UCSD-AML1 (cell line): ENCODE data around the gene DGKA.
A peak's percentile ranks its signal among the peaks of the same experiment; 100 is the strongest.
"Not testable (repeated sequence)": the region's sequence is repeated elsewhere in the genome, so short reads cannot be mapped to it uniquely, and the experiment has no call there.

Source experiments
- DNase-seq: peaks from one replicate; lab custom pipeline; 2025; ENCODE audit not compliant: unreplicated experiment; lab: John Stamatoyannopoulos, UW

Gene DGKA

DNA sequence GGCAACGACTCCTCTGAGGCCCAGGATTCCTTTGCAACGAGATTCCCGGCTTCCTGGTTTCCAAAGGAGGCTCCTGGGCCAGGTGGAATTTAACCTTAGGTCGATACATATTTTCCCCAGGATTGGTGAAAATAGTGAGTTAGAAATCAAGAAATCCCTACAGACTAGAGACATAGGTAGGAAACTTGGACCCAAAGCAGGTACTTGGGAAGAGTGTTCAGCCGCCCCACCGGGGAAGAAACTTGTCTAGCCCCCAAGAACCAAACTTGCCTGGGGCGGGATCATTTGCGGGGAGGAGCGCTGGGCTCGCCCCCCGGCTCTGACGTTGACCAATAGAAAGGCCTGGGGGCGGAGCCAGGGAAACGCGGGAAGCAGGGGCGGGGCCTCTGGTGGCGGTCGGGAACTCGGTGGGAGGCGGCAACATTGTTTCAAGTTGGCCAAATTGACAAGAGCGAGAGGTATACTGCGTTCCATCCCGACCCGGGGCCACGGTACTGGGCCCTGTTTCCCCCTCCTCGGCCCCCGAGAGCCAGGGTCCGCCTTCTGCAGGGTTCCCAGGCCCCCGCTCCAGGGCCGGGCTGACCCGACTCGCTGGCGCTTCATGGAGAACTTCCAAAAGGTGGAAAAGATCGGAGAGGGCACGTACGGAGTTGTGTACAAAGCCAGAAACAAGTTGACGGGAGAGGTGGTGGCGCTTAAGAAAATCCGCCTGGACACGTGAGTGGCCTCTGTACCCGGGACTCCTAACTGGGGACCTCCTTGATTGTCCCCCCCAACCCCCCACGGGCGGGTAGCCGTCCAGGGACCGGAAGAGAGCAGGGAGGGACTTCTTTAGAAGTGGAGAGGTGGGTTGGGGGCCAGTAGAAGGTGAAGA lies 35.7 kb downstream of the DGKA start, which contains the start of gene CDK2:
TSS of gene CDK2 (plus strand) at position 423 of the 874 bp plus-strand sequence. CDS start at position 602, 179 bp downstream.
- DNase-seq, result peak; percentile 89

DNA sequence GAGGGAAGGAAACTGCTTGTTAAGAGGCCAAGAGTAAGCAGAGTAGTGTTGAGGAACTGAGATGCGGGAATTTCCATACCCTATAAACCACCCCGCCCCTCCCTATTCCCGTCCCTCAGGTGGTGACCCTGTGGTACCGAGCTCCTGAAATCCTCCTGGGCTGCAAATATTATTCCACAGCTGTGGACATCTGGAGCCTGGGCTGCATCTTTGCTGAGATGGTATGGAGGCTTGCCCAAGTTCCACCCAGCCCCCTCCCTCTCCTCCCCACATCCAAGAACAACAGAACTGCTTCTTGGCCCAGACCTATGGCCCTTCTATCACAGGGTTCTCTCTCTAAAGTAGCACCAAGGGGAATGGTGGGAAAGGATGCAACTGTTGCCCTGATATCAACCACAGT lies 38.4 kb downstream of the DGKA start:
- DNase-seq, result no peak

DNA sequence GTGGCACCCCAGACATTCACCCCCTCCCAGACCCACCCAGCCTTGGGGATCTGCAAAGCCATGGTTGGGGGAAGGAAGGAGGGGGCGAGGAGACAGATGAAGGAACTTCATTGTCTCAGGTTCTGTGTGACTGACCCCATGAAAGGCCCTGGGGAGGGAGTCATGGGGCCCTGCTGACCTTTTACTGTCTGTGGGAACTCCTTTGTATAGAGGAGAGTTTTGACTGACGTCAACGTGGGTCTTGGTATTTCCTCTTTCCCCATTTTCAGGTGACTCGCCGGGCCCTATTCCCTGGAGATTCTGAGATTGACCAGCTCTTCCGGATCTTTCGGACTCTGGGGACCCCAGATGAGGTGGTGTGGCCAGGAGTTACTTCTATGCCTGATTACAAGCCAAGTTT lies 39.8 kb downstream of the DGKA start:
- DNase-seq, result no peak

GRCh38 chr12:55972042-55972441 lies 41.1 kb downstream of the DGKA start:
- no peak for DNase-seq

DNA sequence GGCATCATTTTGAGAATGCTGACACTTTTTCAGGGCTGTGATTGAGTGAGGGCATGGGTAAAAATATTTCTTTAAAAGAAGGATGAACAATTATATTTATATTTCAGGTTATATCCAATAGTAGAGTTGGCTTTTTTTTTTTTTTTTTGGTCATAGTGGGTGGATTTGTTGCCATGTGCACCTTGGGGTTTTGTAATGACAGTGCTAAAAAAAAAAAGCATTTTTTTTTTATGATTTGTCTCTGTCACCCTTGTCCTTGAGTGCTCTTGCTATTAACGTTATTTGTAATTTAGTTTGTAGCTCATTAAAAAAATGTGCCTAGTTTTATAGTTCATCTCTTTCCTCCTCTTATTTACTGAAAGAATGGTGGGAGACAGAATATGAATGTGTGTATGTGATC lies 41.5 kb downstream of the DGKA start:
- DNase-seq, result no peak

- DNase-seq, result no peak
These were observed 42.1 kb downstream of the DGKA start for GRCh38 chr12:55972911-55973598.

DNA sequence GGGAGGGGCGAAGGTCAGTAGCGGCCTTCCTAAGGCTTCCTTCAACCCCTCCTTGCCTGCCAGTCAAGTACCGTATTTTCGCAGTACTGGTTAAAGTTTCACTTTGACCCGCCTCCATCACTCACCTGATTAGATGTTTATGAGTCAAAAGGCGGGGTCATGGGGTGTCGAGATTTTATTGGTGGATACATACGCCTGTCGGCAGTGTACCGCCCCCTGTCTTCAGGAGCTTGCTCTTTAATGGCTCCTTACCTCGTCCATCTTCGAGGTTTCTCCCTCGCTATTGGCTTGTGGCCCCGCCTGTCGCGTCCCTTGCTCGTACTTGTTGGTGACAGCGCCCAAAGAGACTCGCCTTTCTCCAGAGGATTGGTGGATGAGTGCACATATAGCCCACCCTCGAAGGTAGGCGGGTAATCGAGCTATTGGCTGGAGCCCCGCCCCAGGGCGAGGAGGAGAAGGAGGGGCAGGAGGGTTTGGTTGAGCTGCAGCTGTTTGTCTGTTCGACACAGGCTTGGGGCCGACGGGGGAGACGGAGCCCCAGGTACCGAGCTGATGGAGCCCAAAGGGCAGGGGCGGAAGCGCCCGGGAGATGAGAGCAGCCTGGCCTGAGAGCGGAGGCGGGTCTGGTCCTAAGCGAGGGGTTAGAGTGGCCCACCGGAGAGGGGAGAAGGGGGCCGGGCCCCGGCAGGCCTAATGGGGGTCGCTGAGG lies 42.8 kb downstream of the DGKA start, which contains the start of gene RAB5B:
TSS of gene RAB5B (plus strand) at position 480 of the 709 bp plus-strand sequence. CDS start 12,883 bp downstream, outside the sequence.
- DNase-seq, result peak; percentile 98

- peak; percentile 62 for DNase-seq
These were observed 43.4 kb downstream of the DGKA start for GRCh38 chr12:55974308-55974730.

GRCh38 chr12:55978393-55978792 lies 47.4 kb downstream of the DGKA start:
- DNase-seq, result no peak

- no peak for DNase-seq
These were observed 48.1 kb downstream of the DGKA start for GRCh38 chr12:55979069-55979468.

DNA sequence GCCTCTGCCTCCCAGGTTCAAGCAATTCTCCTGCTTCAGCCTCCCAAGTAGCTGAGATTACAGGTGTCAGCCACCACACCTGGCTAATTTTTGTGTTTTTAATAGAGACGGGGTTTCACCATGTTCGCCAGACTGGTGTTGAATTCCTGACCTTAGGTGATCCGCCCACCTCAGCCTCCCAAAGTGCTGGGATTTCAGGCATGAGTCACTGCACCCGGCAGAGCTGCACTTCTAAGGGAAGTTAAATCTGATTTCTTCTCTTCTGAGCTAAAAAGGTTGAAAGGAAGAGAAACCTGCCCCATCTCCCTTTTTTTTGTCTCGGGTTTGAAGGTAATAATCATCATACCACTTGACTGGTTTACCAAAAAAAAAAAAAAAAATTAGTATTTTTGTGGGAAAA lies 50.9 kb downstream of the DGKA start:
- DNase-seq, result not testable (repeated sequence)

DNA sequence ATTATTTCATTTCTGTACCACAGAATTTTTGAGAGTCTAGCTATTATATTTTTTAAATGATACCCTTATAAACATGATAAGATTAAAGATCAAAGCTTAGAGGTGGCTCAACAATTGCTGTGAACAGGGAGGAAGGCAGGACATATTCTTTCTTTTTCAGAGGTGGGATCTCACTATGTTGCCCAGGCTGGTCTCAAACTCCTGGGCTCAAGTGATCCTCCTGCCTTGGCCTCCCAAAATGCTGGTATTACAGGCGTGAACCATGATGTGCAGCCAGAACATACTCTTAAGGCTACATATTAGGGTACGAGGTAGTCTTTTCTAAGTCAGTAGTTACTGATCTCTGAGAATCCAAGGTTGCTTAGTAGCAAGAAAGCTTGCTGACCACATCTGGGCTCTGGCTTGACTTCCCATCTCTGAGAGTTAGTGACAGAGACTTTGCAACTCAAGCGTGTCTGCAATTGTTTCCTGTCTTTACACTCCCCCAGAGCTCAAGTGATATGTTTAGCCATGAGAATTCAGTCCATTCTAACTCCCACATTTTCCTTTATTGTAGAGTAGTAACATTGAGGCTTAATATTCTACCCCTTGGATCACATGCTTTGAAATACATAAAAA lies 51.5 kb downstream of the DGKA start:
- peak; percentile 18 for DNase-seq

DNA sequence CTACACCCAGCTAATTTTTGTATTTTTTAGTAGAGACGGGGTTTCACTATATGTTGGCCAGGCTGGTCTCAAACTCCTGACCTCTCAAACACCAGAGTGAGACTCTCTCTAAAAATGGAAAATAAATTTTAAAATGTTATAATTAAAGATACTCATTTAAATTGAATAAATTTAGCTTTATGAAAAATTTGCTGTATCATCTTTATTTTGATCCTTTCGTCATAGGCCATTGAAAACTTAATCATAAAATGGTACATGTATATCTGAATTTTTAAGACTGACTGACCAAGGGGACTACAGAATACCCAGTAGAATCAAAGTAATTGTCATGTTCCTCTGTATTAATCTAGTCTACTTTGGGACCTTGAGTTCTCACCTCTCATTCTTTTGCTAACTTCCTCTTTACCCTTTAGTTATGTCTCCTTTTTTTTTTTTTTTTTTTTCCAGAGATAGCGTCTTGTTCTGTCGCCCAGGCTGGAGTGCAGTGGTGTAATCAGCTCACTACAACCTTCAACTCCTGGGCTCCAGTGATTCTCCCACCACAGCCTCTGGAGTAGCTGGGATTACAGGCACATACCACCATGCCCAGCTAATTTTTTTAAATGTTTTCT lies 52.4 kb downstream of the DGKA start:
- no peak for DNase-seq

DNA sequence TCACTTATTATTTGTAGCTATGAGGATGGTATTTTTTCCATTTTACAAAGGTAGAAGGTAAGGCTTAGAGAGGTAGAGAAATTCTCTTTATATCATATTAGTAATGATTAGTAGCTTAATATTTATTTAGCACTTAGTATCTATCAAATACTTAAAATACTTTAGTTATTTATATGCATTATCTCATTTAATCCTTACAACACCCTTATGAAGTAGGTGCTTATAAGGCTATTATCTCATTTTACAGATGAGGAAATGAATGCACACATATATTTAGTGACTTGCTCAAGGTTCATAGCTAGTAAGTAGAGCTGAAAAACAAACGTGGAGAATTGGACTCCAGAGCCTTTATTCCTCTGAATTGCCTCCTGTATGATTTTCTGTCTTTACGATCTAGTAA lies 53.9 kb downstream of the DGKA start:
- DNase-seq, result no peak

- DNase-seq, result no peak
These were observed 54.4 kb downstream of the DGKA start for GRCh38 chr12:55985341-55985740.

DNA sequence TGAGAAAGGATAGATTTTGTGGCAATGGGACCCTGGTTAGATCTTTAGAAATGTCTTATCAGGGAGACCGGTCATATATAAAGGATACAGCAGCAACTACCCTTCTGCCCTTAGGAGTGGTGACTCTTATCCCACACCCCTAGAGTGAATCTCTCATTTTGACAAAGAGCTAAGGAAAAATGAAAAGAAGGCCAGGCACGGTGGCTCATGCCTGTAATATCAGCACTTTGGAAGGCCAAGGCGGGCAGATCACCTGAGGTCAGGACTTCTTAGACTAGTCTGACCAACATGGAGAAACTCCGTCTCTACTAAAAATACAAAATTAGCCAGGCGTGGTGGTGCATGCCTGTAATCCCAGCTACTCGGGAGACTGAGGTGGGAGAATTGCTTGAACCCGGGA lies 55.0 kb downstream of the DGKA start:
- not testable (repeated sequence) for DNase-seq

DNA sequence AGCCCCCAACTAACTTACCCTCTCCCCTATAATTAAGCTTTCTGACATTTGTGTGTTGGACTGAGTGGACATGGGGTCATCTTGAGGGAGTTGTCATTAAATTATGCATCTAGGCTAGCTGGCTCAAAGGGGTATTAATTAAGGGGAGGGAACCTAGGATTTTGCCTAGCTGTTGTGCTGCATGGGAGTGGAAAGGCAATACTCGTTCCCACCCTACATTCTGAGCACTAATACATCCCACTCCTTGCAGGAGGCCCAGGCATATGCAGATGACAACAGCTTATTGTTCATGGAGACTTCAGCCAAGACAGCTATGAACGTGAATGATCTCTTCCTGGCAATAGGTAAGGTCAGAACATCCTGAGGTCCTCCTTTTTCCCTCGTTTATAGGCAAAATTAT lies 60.1 kb downstream of the DGKA start:
- DNase-seq, result no peak

DNA sequence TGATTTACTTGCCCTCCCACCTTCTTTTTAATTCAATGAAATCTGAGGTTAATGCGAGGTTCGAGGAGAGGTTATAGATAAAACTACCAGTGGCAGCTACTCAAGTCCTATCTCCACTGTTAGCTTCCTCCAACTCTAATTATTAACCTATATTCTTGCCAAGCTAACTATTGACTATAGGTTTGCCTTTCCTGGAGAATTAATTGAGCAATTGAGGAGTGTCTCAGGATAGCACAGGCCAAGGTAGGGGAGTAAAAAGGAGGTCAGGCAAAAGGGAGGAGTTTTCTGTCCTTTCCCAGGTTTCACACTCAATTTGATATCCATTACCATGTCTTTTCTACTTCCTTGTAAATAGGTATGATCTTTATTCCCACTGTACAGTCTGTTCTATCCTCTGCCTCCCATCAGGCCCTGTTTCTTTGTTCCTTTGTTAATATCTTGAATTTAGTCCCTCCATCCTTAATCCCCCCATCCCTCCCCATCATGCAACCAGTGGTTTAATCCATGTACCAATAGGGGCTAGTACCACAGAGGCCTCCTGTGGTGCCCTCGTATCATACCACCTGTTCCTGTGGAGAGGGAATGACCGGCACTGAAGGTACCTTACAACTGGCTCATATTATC lies 62.4 kb downstream of the DGKA start:
- DNase-seq, result no peak

- DNase-seq, result no peak
These were observed 64.4 kb downstream of the DGKA start for GRCh38 chr12:55995366-55995765.

- peak; percentile 13 for DNase-seq
These were observed 65.3 kb downstream of the DGKA start for GRCh38 chr12:55996201-55996714.
